ENCODE results near the gene PLA2G2C.

GRCh38 chr1:20139776-20140612 lies 46.3 kb downstream of the PLA2G2C start:
- no peak for TF ChIP-seq POLR2A (IDR thresholded peaks at IDR 0.05)
- no peak for TF ChIP-seq CTCF (IDR thresholded peaks at IDR 0.05)
- no peak for TF ChIP-seq POLR2AphosphoS5 (IDR thresholded peaks at IDR 0.05)
